ENCODE measurements around the gene CXCL13.
"Not testable (repeated sequence)": the region's sequence is repeated elsewhere in the genome, so short reads cannot be mapped to it uniquely, and the experiment has no call there.

The CXCL13 gene

GRCh38 chr4:77629885-77630284 lies 24.3 kb downstream of the CXCL13 start:
- H3K4me1 Mint-ChIP-seq = peaks cover 9% of the 10 kb centered on the region
- no peaks in the 10 kb centered on the region for H3K27me3 Mint-ChIP-seq
- H3K9me3 Mint-ChIP-seq = no peaks in the 10 kb centered on the region
- no peak overlapping the region for H3K27ac Mint-ChIP-seq
- H3K36me3 Mint-ChIP-seq = no peaks in the 10 kb centered on the region
- peak overlapping the region; percentile 6 for H3K4me3 Mint-ChIP-seq

GRCh38 chr4:77631276-77631675 lies 25.7 kb downstream of the CXCL13 start:
- peaks cover 9% of the 10 kb centered on the region for H3K4me1 Mint-ChIP-seq
- no peaks in the 10 kb centered on the region for H3K9me3 Mint-ChIP-seq
- no peaks in the 10 kb centered on the region for H3K27me3 Mint-ChIP-seq
- no peak overlapping the region for H3K27ac Mint-ChIP-seq
- H3K36me3 Mint-ChIP-seq = no peaks in the 10 kb centered on the region
- H3K4me3 Mint-ChIP-seq = no peak overlapping the region

GRCh38 chr4:77634132-77634785 lies 28.6 kb downstream of the CXCL13 start:
- no peak overlapping the region for H3K27ac Mint-ChIP-seq
- peaks cover 9% of the 10 kb centered on the region for H3K4me1 Mint-ChIP-seq
- H3K27me3 Mint-ChIP-seq = no peaks in the 10 kb centered on the region
- no peak overlapping the region for H3K4me3 Mint-ChIP-seq
- no peaks in the 10 kb centered on the region for H3K36me3 Mint-ChIP-seq
- H3K9me3 Mint-ChIP-seq = peaks cover 12% of the 10 kb centered on the region

- H3K27ac Mint-ChIP-seq = no peak overlapping the region
- H3K4me1 Mint-ChIP-seq = peaks cover under 1% of the 10 kb centered on the region
These were observed 29.6 kb downstream of the CXCL13 start for GRCh38 chr4:77635246-77635645.

GRCh38 chr4:77635876-77636275 lies 30.3 kb downstream of the CXCL13 start:
- Mint-ChIP-seq H3K9me3 (peaks cover 12% of the 10 kb centered on the region), H3K36me3 (no peaks in the 10 kb centered on the region), H3K4me1 (no peaks in the 10 kb centered on the region), H3K4me3 (no peak overlapping the region), H3K27ac (no peak overlapping the region), H3K27me3 (no peaks in the 10 kb centered on the region)

More at GRCh38 chr4:77635246-77635645, 29.6 kb downstream of the CXCL13 start:
- Mint-ChIP-seq H3K27me3 (no peaks in the 10 kb centered on the region), H3K9me3 (peaks cover 12% of the 10 kb centered on the region), H3K4me3 (no peak overlapping the region), H3K36me3 (no peaks in the 10 kb centered on the region)

GRCh38 chr4:77636902-77637301 lies 31.3 kb downstream of the CXCL13 start:
- Mint-ChIP-seq H3K4me1 (no peaks in the 10 kb centered on the region), H3K4me3 (no peak overlapping the region), H3K9me3 (peaks cover 12% of the 10 kb centered on the region), H3K27ac (no peak overlapping the region), H3K36me3 (no peaks in the 10 kb centered on the region), H3K27me3 (no peaks in the 10 kb centered on the region)

- not testable (repeated sequence) for H3K4me3 Mint-ChIP-seq, H3K36me3 Mint-ChIP-seq, H3K27ac Mint-ChIP-seq, H3K4me1 Mint-ChIP-seq
- peaks cover 28% of the 10 kb centered on the region for H3K9me3 Mint-ChIP-seq
- peaks cover 10% of the 10 kb centered on the region for H3K27me3 Mint-ChIP-seq
These were observed 38.4 kb downstream of the CXCL13 start for GRCh38 chr4:77644069-77644468.

- Mint-ChIP-seq H3K9me3 (peaks cover 10% of the 10 kb centered on the region), H3K27me3 (peaks cover 4% of the 10 kb centered on the region), H3K4me1 (no peaks in the 10 kb centered on the region), H3K27ac (no peak overlapping the region), H3K4me3 (no peak overlapping the region), H3K36me3 (peaks cover 2% of the 10 kb centered on the region)
These were observed 45.2 kb downstream of the CXCL13 start for GRCh38 chr4:77650787-77651186.

- Mint-ChIP-seq H3K4me1 (no peaks in the 10 kb centered on the region), H3K36me3 (no peaks in the 10 kb centered on the region), H3K27me3 (peaks cover 2% of the 10 kb centered on the region), H3K4me3 (no peak overlapping the region), H3K9me3 (peaks cover 3% of the 10 kb centered on the region), H3K27ac (no peak overlapping the region)
These were observed 46.2 kb downstream of the CXCL13 start for GRCh38 chr4:77651820-77652219.

- Mint-ChIP-seq H3K4me3 (no peak overlapping the region), H3K27ac (no peak overlapping the region), H3K36me3 (no peaks in the 10 kb centered on the region), H3K4me1 (no peaks in the 10 kb centered on the region), H3K27me3 (peaks cover 2% of the 10 kb centered on the region), H3K9me3 (no peaks in the 10 kb centered on the region)
These were observed 46.7 kb downstream of the CXCL13 start for GRCh38 chr4:77652237-77652897.

- Mint-ChIP-seq H3K27ac (no peak overlapping the region), H3K9me3 (no peaks in the 10 kb centered on the region), H3K4me3 (no peak overlapping the region), H3K36me3 (no peaks in the 10 kb centered on the region), H3K4me1 (no peaks in the 10 kb centered on the region), H3K27me3 (peaks cover 2% of the 10 kb centered on the region)
These were observed 47.6 kb downstream of the CXCL13 start for GRCh38 chr4:77653162-77653758.

GRCh38 chr4:77660318-77660717 lies 54.7 kb downstream of the CXCL13 start:
- H3K9me3 Mint-ChIP-seq, H3K4me1 Mint-ChIP-seq, H3K36me3 Mint-ChIP-seq, H3K4me3 Mint-ChIP-seq, H3K27ac Mint-ChIP-seq, H3K27me3 Mint-ChIP-seq: not testable (repeated sequence)

Data from activated naive CD4-positive, alpha-beta T cell treated with anti-CD3 and anti-CD28 coated beads, Interleukin-2, amount 50 U/mL, for 24 hours (primary cell).